Measurements from ENCODE around the gene STARD4.

DNA sequence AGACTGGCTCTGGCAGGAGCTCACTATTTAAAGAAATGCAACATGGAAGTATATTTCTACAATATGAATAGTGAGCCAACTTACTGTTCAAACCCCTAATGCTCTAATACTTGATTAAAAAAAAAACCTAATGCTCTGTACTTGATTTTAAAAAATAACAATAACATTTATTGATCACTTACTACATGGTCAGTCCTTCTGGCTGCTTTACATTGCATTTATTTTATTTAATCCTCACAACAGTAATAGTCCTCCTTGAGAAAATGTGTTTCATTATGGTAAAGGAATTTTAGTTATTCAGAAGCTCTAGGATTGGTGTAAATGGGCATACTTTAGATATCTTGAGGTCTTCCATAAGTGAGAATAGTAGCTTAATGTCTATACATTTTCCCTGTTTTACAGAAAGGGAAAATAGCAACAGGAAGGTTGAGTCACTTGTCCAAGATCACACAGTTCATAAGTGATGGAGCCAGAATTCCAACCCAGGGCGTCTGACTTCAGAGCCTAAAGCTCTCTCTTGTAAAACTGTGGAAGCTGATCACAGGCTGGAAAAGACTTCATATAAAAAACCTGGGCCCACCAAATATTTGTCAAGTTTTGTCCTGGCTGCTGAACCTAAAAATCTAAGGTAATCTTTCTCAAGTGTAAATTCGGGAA lies 1.0 kb downstream of the STARD4 start:
- TF ChIP-seq, protein P1, sequence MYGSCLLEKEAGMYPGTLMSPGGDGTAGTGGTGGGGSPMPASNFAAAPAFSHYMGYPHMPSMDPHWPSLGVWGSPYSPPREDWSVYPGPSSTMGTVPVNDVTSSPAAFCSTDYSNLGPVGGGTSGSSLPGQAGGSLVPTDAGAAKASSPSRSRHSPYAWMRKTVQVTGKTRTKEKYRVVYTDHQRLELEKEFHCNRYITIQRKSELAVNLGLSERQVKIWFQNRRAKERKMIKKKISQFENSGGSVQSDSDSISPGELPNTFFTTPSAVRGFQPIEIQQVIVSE (CRISPR knock-in tag; IDR thresholded peaks at IDR 0.05; ENCODE audit: borderline replicate concordance) = no peak
- TF ChIP-seq CTCF (IDR thresholded peaks at IDR 0.05) (no peak), NR3C1 (CRISPR knock-in tag; conservative IDR thresholded peaks at IDR 0.05; ENCODE audit: low read depth) (no peak), ESRRA (CRISPR knock-in tag; IDR thresholded peaks at IDR 0.05; ENCODE audit: borderline replicate concordance) (no peak), NR2C2 (CRISPR knock-in tag; IDR thresholded peaks at IDR 0.05) (no peak)
- TF ChIP-seq, protein P2, sequence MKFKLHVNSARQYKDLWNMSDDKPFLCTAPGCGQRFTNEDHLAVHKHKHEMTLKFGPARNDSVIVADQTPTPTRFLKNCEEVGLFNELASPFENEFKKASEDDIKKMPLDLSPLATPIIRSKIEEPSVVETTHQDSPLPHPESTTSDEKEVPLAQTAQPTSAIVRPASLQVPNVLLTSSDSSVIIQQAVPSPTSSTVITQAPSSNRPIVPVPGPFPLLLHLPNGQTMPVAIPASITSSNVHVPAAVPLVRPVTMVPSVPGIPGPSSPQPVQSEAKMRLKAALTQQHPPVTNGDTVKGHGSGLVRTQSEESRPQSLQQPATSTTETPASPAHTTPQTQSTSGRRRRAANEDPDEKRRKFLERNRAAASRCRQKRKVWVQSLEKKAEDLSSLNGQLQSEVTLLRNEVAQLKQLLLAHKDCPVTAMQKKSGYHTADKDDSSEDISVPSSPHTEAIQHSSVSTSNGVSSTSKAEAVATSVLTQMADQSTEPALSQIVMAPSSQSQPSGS (CRISPR knock-in tag; IDR thresholded peaks at IDR 0.05; ENCODE audit: borderline replicate concordance, low read depth) = no peak
- TF ChIP-seq, protein P3, sequence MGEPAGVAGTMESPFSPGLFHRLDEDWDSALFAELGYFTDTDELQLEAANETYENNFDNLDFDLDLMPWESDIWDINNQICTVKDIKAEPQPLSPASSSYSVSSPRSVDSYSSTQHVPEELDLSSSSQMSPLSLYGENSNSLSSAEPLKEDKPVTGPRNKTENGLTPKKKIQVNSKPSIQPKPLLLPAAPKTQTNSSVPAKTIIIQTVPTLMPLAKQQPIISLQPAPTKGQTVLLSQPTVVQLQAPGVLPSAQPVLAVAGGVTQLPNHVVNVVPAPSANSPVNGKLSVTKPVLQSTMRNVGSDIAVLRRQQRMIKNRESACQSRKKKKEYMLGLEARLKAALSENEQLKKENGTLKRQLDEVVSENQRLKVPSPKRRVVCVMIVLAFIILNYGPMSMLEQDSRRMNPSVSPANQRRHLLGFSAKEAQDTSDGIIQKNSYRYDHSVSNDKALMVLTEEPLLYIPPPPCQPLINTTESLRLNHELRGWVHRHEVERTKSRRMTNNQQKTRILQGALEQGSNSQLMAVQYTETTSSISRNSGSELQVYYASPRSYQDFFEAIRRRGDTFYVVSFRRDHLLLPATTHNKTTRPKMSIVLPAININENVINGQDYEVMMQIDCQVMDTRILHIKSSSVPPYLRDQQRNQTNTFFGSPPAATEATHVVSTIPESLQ (CRISPR knock-in tag; IDR thresholded peaks at IDR 0.05) = no peak
